Suppressor macrophage treated with lipopolysaccharide for 4 hours (primary cell): ENCODE measurements around the gene CPNE9.
A peak's percentile ranks its signal among the peaks of the same experiment; 100 is the strongest.

Experiments
- DNase-seq: peaks from one replicate; pipeline ENCODE4 v3.0.0-alpha.2; 2020

Gene CPNE9

GRCh38 chr3:9717563-9717962, 13.9 kb downstream of the CPNE9 start:
- DNase-seq = no peak

- no peak for DNase-seq
These were observed 14.5 kb downstream of the CPNE9 start for GRCh38 chr3:9718118-9718517.

- no peak for DNase-seq
These were observed 17.5 kb downstream of the CPNE9 start for GRCh38 chr3:9721015-9721699.

GRCh38 chr3:9721700-9722060, 18.0 kb downstream of the CPNE9 start:
- DNase-seq = no peak

GRCh38 chr3:9725775-9726515, 22.3 kb downstream of the CPNE9 start:
- DNase-seq = no peak

- peak; percentile 41 for DNase-seq
These were observed 23.5 kb downstream of the CPNE9 start for GRCh38 chr3:9727041-9727595.

- peak; percentile 67 for DNase-seq
These were observed 24.1 kb downstream of the CPNE9 start for GRCh38 chr3:9727743-9728142.

- DNase-seq = no peak
These were observed 25.8 kb downstream of the CPNE9 start for GRCh38 chr3:9729419-9729818.

- peak; percentile 45 for DNase-seq
These were observed 27.1 kb downstream of the CPNE9 start for GRCh38 chr3:9730657-9731205.

GRCh38 chr3:9731206-9732079, 27.8 kb downstream of the CPNE9 start, which contains the start of gene BRPF1:
TSS of gene BRPF1 (plus strand) at chr3:9731735. CDS start at chr3:9734141, 2,406 bp downstream.
- peak; percentile 100 for DNase-seq

GRCh38 chr3:9732080-9732739, 28.6 kb downstream of the CPNE9 start:
- DNase-seq = peak; percentile 57

- no peak for DNase-seq
These were observed 29.1 kb downstream of the CPNE9 start for GRCh38 chr3:9732740-9733115.

GRCh38 chr3:9736831-9737230, 33.2 kb downstream of the CPNE9 start:
- DNase-seq = no peak

- DNase-seq = no peak
These were observed 35.5 kb downstream of the CPNE9 start for GRCh38 chr3:9739181-9739580.

GRCh38 chr3:9742560-9742959, 38.9 kb downstream of the CPNE9 start:
- DNase-seq = no peak

- DNase-seq = no peak
These were observed 39.9 kb downstream of the CPNE9 start for GRCh38 chr3:9743548-9743947.

GRCh38 chr3:9744162-9744561, 40.5 kb downstream of the CPNE9 start:
- DNase-seq = no peak

- DNase-seq = no peak
These were observed 41.9 kb downstream of the CPNE9 start for GRCh38 chr3:9745521-9745920.

- DNase-seq = no peak
These were observed 42.7 kb downstream of the CPNE9 start for GRCh38 chr3:9746330-9746729.

GRCh38 chr3:9747267-9747666, 43.6 kb downstream of the CPNE9 start:
- DNase-seq = peak; percentile 34

- DNase-seq = no peak
These were observed 44.4 kb downstream of the CPNE9 start for GRCh38 chr3:9748031-9748430.

- DNase-seq = no peak
These were observed 45.6 kb downstream of the CPNE9 start for GRCh38 chr3:9749296-9749644.
